ENCODE results near the gene PDSS2. TPM values are rescaled to one million over a fixed set of nuclear protein-coding genes. Genes with fewer than 3 reads are reported as not detected.

Gene PDSS2
- total and polyA plus RNA-seq, 2 of the 8 experiments (the other 6 are each of a cell fraction or from before 2014, with no cell fraction given) = 10.7 to 16.1 TPM

DNA sequence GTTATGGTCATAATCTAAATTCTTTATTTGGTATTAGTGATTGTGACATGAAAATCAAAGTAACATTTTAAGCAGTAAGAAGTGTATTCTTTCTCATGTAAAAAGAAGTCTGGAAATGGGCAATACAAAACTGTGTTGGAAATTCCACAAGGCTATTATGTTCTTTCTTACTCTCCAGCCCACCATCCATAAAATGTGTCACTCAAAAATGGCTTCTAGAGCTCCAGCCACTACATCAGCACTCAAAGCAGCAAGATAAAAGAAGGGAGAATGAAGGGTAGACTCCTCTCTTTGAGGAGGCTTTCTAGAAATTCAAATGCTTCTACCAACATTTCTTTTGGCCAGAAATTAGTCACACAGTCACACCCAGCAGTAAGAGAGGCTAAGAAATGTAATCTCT, 18.4 kb downstream of the PDSS2 start:
- CTCF ChIA-PET (ENCODE audit: partially characterized antibody) = interaction anchor here (1.5 to 1.9 kb wide), 2 partner anchors 13 to 18 kb away, joined by 4 to 6 read pairs; partner anchors contain the start of gene PDSS2
- no peak overlapping the region for H3K56ac ChIP-seq (replicated peaks; ENCODE audit: insufficient read length, low read depth, low read length)
- no peak for TF ChIP-seq MAFK (IDR thresholded peaks at IDR 0.05; ENCODE audit: low read depth, low read length)
- no peak for TF ChIP-seq CEBPB (IDR thresholded peaks at IDR 0.05; ENCODE audit: low read depth, low read length)
- no peak for TF ChIP-seq CREB1 (IDR thresholded peaks at IDR 0.05)
- no peak for TF ChIP-seq SUZ12 (IDR thresholded peaks at IDR 0.05; ENCODE audit: low read length)
- TF ChIP-seq KDM4A (IDR thresholded peaks at IDR 0.05; ENCODE audit: low read depth, low read length, severe bottlenecking) = no peak
- TF ChIP-seq RBBP5 (IDR thresholded peaks at IDR 0.05; ENCODE audit: borderline replicate concordance, low read depth, low read length) = no peak
- TF ChIP-seq SP2 (IDR thresholded peaks at IDR 0.05; ENCODE audit: low read length) = no peak
- TF ChIP-seq JUN (IDR thresholded peaks at IDR 0.05; ENCODE audit: low read depth, low read length) = no peak
- no peak for TF ChIP-seq ATF3 (IDR thresholded peaks at IDR 0.05; ENCODE audit: insufficient read depth, low read depth, low read length)
- TF ChIP-seq GABPA (IDR thresholded peaks at IDR 0.05; ENCODE audit: borderline replicate concordance, insufficient read depth, low read length) = no peak

More for the DNA sequence above, 18.4 kb downstream of the PDSS2 start:
- Histone ChIP-seq H3K4me1 (replicated peaks in 1 of 4; ENCODE audit: control insufficient read depth in 3 of 4, insufficient read depth in 4 of 4, low read length in 3 of 4) (no peaks in the 10 kb centered on the region), H3K9ac (replicated peaks in 1 of 4; ENCODE audit: extremely low read depth in 1 of 4, low read depth in 3 of 4, low read length in 3 of 4) (no peak overlapping the region), H2BK15ac (ENCODE audit: low read length) (no peak overlapping the region), H2BK12ac (ENCODE audit: low read depth, low read length) (no peak overlapping the region), H4K8ac (ENCODE audit: extremely low read depth, insufficient read depth, low read length) (no peak overlapping the region), H3K9me3 (ENCODE audit: insufficient read depth in 2 of 2, low read depth in 1 of 2, low read length in 1 of 2) (no peaks in the 10 kb centered on the region), H3K18ac (ENCODE audit: extremely low read depth, low read length) (no peak overlapping the region), H3K23me2 (ENCODE audit: low read depth, low read length) (no peaks in the 10 kb centered on the region), H2AFZ (ENCODE audit: low read length) (no peak overlapping the region), H3K4me2 (ENCODE audit: insufficient read depth in 1 of 2, low read depth in 2 of 2, low read length in 2 of 2) (no peak overlapping the region), H3K23ac (ENCODE audit: insufficient read length) (no peak overlapping the region), H3K14ac (ENCODE audit: insufficient read length) (no peak overlapping the region), H4K20me1 (replicated peaks in 1 of 2; ENCODE audit: control insufficient read depth in 1 of 2, insufficient read depth in 2 of 2, low read length in 2 of 2) (no peaks in the 10 kb centered on the region), H3K36me3 (ENCODE audit: control insufficient read depth in 2 of 4, insufficient read depth in 4 of 4, low read length in 3 of 4) (no peaks in the 10 kb centered on the region; a peak in 3 of 8 replicates), H3K79me1 (ENCODE audit: low read depth, low read length) (peaks cover 5% of the 10 kb centered on the region), H4K91ac (replicated peaks; ENCODE audit: insufficient read length, low read length) (no peak overlapping the region), H3K27me3 (replicated peaks in 1 of 4; ENCODE audit: control insufficient read depth in 3 of 4, extremely low read depth in 1 of 4, insufficient read depth in 3 of 4, low read length in 3 of 4) (no peaks in the 10 kb centered on the region), H2AK5ac (ENCODE audit: low read depth, low read length) (no peak overlapping the region), H3K27ac (ENCODE audit: low read depth, low read length) (no peak overlapping the region), H2BK20ac (ENCODE audit: low read length) (no peak overlapping the region), H3K4me3 (ENCODE audit: extremely low read depth in 1 of 4, insufficient read depth in 2 of 4, low read depth in 3 of 4, low read length in 4 of 4) (no peak overlapping the region), H3K4ac (replicated peaks; ENCODE audit: insufficient read length, low read depth, low read length) (no peak overlapping the region), H4K5ac (ENCODE audit: insufficient read length, low read depth, low read length) (no peak overlapping the region), H2BK120ac (replicated peaks; ENCODE audit: low read depth, low read length) (no peak overlapping the region), H3K79me2 (ENCODE audit: control insufficient read depth in 1 of 2, insufficient read depth in 2 of 2, low read length in 2 of 2) (peaks cover 0 to 5% of the 10 kb centered on the region in 2 experiments; a peak in 1 of 4 replicates), H2BK5ac (ENCODE audit: low read depth, low read length) (no peak overlapping the region)
- POLR2A ChIA-PET (ENCODE audit: partially characterized antibody) = no interaction called here
- FAIRE-seq (no peak), DNase-seq (ENCODE audit: low read depth in 1 of 2, low spot score in 2 of 2) (no peak)
